ENCODE results near the gene ARMC5.

The ARMC5 gene

DNA sequence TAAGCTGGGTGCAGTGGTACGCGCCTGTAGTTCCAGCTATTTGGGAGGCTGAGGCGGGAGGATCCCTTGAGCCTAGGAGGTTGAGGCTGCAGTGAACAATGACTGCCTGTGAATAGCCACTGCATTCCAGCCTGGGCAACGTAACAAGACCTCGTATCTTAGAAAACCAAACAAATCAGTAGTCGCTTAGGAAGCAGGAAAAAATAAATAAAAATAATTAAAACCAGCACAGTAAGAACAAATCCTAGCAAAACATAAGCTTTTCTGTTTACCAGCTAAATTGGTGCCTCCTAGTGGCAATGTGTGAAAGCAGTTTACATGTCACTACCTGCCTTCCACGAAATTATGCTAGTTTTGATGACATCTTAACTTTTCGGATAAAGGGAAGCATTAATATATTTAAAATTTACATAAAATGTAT, 1.3 kb downstream of the ARMC5 start:
- DNase-seq (ENCODE audit: low read depth in 1 of 2, low spot score in 1 of 2): no peak

DNA sequence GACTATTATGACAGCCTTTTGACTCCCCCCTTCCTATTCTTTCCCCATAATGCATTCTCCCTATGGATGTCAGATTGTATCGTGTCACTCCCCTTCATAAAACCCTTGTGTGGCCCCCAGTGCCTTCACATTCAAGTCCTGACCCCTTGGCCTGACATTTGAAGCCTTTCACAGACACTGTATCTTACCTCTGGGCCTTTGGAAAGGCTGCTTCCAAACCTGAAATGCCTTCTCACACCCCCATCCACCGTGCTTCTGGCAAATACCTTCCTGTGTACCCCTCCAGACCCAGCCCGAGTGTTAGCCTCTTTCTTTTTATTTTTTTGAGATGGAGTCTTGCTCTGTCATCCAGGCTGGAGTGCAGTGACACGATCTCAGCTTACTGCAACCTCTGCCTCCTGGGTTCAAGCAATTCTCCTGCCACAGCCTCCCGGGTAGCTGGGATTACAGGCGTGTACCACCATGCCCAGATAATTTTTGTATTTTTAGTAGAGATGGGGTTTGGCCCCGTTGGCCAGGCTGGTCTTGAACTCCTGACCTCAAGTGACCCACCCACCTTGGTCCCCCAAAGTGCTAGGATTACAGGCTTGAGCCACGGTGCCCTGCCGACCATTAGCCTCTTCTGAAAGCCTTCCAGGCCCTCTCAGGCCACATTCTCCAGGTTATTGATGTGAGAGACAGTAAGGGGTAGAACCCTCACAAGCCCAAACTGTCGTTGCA, 2.1 kb downstream of the ARMC5 start:
- no peak for DNase-seq (ENCODE audit: low read depth in 1 of 2, low spot score in 1 of 2)

DNA sequence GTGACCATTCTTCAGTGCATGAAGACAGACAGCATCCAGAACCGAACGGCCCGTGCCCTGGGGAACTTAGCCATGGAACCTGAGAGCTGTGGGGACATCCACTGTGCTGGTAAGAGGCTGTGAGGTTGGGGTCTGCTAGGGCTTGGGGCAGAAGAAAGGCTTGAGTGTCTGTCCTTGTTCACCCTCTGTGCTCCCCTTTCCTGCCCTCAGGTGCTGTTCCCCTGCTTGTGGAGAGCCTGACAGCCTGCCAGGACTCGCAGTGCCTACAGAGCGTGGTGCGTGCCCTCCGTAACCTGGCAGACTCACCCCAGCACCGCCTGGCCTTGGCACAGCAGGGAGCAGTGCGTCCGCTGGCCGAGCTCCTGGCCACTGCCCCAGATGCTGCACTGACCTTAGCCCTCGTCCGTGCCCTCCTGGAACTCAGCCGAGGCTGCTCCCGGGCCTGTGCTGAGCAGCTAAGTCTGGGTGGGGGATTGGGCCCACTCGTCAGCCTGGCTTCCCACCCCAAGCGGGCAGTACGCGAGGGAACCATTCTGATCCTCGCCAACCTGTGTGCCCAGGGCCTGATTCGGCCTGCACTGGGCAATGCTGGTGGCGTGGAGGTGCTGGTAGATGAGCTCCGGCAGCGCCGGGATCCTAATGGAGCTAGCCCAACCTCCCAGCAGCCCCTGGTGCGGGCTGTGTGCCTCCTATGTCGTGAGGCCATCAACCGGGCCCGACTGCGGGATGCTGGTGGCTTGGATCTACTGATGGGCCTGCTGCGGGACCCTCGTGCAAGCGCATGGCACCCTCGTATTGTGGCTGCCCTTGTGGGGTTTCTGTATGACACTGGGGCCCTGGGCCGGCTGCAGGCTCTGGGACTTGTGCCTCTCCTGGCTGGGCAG, 2.9 kb downstream of the ARMC5 start:
- DNase-seq (ENCODE audit: low read depth in 1 of 2, low spot score in 1 of 2): no peak

DNA sequence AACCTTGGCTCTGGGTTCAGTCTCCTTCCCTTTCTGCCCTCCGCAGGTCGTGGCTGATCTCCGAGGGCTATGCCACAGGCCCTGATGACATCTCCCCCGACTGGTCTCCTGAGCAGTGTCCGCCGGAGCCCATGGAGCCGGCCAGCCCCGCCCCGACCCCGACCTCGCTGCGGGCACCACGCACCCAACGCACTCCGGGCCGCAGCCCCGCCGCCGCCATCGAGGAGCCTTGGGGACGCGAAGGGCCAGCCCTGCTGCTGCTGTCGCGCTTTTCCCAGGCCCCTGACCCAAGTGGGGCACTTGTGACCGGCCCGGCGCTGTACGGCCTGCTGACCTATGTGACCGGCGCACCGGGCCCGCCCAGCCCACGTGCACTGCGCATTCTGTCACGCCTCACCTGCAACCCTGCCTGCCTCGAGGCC, 5.1 kb downstream of the ARMC5 start:
- DNase-seq (ENCODE audit: low read depth in 1 of 2, low spot score in 1 of 2): no peak

DNA sequence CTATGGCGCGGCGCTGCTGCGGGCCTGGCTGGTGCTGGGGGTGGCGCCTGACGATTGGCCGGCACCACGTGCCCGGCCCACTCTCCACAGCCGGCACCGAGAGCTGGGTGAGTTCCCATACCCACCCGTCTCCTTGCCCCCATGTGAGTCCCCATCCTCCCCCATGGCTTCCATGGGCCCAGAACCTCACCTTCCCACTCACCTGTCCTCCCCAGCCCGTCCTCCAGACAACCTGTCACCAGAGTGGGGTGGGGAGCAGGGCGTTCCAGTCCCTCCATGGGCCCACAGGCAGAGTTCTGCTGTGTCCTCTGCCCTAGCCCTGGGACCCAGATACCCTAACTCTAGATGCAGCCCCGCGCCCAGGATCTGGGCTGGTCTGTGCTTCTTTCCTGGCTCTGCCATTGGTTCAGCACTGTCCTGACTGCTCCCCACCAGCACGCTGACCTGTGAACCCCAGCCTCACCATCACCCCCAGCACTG, 5.5 kb downstream of the ARMC5 start:
- no peak for DNase-seq (ENCODE audit: low read depth in 1 of 2, low spot score in 1 of 2)

DNA sequence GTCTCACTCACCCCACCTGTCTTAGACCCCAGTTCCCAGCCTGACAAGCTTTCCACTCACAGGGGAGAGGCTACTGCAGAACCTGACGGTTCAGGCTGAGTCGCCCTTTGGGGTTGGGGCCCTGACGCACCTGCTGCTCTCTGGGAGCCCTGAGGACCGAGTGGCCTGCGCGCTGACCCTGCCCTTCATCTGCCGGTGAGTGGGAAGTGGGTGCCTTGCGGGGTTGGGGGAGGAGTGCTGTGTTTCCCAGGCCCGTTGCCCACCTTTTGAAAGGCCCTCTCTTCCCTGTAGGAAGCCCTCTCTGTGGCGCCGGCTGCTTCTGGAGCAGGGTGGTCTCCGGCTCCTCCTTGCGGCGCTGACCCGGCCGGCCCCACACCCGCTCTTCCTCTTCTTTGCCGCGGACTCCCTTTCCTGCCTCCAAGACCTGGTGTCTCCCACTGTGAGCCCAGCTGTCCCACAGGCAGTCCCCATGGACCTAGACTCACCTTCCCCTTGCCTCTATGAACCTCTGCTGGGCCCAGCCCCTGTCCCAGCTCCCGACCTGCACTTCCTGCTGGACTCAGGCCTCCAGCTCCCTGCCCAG, 6.6 kb downstream of the ARMC5 start:
- DNase-seq (ENCODE audit: low read depth in 1 of 2, low spot score in 1 of 2): no peak

DNA sequence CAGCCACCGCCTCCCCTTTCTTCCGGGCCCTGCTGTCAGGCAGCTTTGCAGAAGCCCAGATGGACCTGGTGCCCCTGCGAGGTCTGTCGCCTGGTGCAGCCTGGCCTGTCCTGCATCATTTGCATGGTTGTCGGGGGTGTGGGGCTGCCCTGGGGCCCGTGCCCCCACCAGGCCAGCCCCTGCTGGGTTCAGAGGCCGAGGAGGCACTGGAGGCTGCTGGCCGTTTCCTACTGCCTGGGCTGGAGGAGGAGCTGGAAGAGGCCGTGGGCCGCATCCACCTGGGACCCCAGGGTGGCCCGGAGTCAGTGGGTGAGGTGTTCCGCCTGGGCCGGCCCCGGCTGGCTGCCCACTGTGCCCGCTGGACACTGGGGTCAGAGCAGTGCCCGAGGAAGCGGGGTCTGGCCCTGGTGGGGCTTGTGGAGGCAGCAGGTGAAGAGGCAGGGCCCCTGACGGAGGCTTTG, 7.1 kb downstream of the ARMC5 start:
- DNase-seq (ENCODE audit: low read depth in 1 of 2, low spot score in 1 of 2): no peak

DNA sequence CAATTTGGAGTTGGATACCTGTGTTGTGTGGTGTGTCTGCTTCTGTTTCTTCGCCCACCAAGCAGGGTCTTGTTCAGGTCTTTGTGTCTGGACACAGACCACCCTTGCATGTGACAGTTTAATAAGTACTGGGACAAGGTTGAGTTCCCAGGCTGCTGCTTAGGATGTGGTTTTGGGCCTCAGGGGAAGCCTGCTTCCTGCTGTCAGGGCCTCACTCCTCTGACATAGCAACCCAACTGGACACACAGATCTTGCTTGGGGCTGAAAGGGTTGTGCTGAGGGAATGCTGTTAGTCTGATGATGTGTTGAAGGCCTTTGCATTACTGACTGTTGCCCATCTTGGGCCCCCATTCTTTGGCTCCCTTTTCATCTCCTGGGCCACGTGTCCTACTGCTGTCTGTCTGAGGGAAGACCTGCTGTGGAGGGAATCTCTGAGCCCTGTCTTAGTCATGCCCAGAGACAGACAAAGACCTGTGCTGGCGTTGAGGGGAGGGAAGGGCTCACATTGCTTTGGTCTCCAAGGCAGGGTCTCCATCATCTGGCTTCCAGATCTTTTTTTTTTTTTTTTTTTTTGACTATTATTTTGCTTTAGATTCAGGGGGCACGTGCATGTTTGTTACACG, 8.0 kb downstream of the ARMC5 start:
- DNase-seq (ENCODE audit: low read depth in 1 of 2, low spot score in 1 of 2): no peak

DNA sequence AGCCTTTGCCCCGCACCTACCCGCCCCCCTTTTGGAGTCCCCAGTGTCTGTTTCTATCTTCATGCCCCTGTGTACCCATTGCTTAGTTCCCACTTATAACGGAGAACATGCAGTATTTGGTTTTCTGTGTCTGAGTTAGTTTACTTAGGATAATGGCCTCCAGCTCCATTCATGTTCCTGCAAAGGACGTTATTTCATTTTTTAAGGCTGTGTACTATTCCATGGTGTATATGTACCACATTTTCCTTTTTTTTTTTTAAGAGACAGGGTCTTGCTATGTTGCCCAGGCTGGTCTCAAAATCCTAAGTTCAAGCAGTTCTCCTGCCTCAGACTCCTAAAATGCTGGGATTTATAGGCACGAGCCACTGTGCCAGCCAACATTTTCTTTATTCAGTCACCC, 8.6 kb downstream of the ARMC5 start:
- DNase-seq (ENCODE audit: low read depth in 1 of 2, low spot score in 1 of 2): no peak

DNA sequence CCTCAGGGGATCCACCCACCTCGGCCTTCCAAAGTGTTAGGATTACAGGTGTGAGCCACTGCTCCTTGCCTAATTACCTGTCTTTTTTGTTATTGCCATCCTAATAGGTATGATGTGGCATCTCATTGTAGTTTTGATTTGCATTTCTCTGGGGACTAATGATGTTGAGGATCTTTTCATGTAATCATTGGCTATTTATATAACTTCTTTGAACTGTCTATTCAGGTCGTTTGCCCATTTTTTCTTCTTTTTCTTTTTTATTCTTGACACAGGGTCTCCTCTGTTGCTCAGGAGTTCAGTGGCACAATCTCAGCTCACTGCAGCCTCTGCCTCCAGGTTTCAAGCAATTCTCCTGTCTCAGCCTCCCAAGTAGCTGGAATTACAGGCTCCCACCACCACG, 11.3 kb downstream of the ARMC5 start:
- DNase-seq (ENCODE audit: low read depth in 1 of 2, low spot score in 1 of 2): no peak

DNA sequence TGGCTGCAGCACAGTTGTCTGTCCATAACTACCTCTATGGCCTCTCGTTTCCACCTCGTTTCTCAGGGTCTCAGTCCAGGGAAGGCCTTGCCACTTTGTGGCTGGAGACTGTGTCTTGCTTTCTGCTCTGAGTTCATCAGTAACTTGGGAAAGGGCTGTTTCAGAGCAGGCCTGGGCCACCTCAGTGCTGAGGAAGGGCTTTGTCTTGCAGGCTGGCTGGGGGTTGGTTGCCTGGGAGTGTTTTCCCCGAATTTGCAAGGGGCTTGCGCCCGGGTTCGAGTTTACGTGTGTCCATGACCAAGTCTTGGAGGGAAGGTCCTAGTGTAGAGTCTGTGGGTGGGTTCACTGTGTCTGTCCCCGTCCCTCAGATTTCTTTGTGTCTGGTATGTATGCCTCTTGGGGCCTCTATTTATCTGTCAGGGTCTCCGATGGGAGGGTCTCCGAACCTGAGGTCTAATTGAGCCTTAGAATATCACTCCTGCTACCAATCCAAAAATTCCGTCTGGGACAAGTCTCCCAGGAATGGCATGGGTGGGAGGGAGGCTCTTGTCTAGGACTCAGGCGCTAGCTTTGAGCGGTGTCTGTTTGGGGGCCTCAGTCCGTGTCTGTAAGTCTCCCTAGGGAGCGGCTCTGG, 12.1 kb downstream of the ARMC5 start:
- DNase-seq (ENCODE audit: low read depth in 1 of 2, low spot score in 1 of 2): no peak

DNA sequence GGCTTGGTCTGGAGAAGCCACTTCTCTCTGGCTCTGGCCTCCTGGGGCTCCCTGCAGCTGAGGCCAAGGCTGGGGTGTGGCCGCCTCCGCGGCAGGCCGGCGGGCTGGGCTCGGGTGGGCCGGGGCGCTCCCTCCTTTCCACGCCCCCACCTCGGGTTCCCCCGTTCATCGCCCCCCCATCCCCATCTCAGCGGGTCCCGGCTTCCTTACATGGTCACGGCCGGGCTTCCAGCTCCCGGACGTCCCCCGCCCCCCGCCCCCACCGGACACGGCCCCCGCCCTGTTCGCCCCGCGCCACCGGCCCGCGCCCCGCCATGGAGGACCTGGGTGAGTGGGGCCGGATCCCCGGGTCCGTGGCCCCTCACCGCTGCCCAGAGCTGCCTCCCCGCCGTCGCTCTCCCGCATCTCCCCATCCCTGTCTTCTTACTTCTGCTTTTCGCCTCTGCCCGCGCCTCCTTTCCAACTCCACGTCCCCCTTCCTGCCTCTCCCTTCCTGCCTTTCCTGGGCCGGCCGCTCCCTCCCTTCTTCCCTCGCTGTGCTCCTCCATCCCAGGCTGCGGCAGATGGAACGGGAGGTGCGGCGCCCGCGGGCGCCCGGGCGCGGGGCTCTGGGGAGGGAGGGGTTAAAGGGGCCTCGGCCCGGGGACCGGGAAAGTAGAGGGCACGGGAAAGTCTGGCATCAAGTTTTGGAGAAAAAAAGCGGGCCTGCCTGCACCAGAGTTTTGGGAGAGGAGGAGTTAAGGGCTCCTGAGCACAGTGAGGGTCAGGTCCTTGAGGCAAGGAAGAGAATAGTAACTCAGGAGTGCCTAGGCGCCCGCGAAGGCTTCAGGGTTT, 12.8 kb downstream of the ARMC5 start, which contains the start of gene TGFB1I1:
Gene TGFB1I1 (plus strand): TSS at position 278 of the 834 bp plus-strand sequence. CDS start 37 bp downstream, at position 315.
- DNase-seq (ENCODE audit: low read depth in 1 of 2, low spot score in 1 of 2): no peak

DNA sequence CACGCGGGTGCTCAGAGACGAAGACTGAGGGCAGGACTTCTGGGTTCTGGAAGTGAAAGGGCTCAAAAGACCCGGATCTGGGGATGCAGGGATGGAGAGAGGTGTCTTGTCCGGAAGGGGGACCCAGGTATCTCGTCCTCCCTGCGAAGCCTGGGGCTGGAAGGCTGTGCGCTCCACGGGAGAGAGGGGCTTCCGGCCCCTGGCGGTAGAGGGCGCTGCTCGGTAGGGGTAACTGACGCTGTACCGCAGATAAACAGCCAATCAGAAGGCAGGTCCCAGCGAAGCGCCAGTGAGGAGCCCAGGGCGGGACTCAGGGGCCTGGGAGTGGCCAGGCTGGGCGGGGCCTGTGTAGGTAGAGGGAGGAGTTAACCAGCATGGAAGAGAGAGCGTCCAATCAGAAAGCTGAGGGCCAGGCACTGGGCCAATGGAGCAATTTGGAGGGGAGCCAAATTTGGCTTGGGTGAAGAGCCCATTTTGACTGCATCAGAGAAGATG, 13.5 kb downstream of the ARMC5 start:
- no peak for DNase-seq (ENCODE audit: low read depth in 1 of 2, low spot score in 1 of 2)

DNA sequence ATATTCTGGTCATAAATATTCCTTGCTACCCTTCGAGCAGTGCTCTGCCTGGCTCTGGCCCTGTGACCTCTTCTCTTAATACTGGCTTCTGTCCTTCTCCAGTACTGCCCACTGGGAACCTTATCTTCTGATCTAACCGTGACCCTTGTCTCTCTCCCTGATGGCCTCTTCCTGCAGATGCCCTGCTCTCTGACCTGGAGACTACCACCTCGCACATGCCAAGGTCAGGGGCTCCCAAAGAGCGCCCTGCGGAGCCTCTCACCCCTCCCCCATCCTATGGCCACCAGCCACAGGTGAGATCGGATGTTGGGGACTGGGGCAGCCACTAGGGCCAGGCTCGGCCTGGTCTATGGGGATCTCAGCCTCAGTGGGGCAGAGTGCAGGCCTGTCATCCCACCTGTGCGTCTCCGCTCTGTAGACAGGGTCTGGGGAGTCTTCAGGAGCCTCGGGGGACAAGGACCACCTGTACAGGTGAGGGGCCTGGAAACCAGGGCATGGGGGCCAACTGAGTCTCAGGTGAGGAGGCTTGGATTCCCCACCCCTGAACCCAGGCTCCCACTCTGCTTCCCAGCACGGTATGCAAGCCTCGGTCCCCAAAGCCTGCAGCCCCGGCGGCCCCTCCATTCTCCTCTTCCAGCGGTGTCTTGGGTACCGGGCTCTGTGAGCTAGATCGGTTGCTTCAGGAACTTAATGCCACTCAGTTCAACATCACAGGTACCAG, 14.1 kb downstream of the ARMC5 start:
- no peak for DNase-seq (ENCODE audit: low read depth in 1 of 2, low spot score in 1 of 2)

DNA sequence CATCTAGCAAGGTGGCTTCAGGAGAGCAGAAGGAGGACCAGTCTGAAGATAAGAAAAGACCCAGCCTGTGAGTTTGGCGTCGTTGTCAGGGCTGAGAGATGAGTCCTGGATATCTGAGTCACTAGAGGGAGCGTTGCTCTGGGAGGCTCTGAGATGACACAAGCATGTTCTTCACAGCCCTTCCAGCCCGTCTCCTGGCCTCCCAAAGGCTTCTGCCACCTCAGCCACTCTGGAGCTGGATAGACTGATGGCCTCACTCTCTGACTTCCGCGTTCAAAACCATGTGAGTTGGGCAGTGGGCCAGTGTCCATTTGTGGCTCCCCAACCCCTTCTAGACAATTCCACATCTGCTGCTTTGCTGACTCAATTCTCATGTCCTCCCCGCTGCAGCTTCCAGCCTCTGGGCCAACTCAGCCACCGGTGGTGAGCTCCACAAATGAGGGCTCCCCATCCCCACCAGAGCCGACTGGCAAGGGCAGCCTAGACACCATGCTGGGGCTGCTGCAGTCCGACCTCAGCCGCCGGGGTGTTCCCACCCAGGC, 14.9 kb downstream of the ARMC5 start:
- no peak for DNase-seq (ENCODE audit: low read depth in 1 of 2, low spot score in 1 of 2)

DNA sequence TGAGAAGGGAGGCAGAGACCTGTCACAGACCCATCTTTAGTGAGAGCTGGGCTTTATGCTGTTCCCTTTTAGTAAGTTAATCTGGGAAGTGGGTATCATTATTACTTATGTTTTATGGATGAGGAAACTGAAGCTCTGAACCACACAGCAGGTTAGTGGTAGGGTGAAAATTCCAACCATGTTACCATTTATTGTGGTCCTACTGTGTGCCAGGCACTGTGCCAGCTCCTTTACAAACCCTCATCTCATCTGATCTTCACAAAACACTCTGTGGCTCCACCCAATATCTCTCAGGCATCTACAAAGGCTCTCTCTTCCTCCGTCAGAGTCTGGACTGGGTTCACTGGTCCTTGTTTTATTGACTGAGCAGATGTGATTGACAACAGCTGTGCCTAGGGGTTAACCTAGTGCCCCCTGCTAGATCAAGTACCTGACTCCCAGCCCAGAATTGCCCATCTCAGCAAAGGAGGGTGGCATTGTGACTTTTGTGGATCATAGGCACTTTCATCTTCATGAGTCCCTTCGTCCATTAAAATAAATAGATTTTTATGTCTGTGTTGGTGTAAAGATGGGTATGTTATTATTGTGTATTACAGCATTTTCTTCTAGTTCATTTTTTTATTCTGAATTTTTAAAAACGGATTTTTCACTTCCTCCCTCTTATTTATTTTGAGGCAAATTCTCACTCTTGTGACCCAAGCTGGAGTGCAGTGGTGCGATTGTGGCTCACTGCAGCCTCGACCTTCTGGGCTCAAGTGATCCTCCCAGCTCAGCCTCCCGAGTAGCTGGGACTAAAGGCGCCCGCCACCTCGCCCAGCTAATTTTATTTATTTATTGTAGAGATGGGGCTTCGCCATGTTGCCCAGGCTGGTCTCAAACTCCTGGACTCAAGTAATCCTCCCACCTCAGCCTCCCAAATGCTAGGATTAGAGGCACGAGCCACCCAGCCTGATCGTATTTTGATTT, 15.8 kb downstream of the ARMC5 start:
- no peak for DNase-seq (ENCODE audit: low read depth in 1 of 2, low spot score in 1 of 2)

DNA sequence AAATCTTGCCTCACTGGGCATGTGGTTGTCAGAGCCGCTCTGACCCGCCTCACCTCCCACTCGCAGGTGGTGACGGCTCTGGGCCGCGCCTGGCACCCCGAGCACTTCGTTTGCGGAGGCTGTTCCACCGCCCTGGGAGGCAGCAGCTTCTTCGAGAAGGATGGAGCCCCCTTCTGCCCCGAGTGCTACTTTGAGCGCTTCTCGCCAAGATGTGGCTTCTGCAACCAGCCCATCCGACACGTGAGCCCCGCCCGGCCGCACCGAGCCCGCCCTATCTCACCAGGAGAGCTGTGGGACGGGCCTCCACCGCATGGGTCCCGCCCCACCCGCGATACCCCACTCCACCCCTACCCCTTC, 16.6 kb downstream of the ARMC5 start:
- no peak for DNase-seq (ENCODE audit: low read depth in 1 of 2, low spot score in 1 of 2)

All from activated T-helper 1 cell treated with anti-CD3 and anti-CD28 coated beads, Interleukin-2, amount 50 U/mL, for 16 hours (primary cell).